NB4 (cell line): ENCODE results near the gene AZGP1.
"Not testable (repeated sequence)": the region's sequence is repeated elsewhere in the genome, so short reads cannot be mapped to it uniquely, and the experiment has no call there.

ENCODE experiments used
- DNase-seq: peaks from one replicate; pipeline ENCODE4 v3.0.0; 2010; ENCODE audit warnings: low read depth
- H3K4me3 ChIP-seq: one replicate; pipeline ENCODE4 v1.5.1; 2011; ENCODE audit warnings: mild to moderate bottlenecking, low read depth, low read length, moderate library complexity
- CTCF ChIP-seq: IDR thresholded peaks from one replicate; pipeline ENCODE4 v1.5.1; 2012; ENCODE audit warnings: low read depth, low read length
- MYC ChIP-seq: IDR thresholded peaks from 2 replicates; pipeline ENCODE4 v1.6.1; 2011; ENCODE audit warnings: low read depth, low read length
- POLR2A ChIP-seq: IDR thresholded peaks from 2 replicates; pipeline ENCODE4 v1.6.1; 2011; ENCODE audit warnings: mild to moderate bottlenecking; ENCODE audit not compliant: insufficient read length; ENCODE audit errors: extremely low read depth
- TF ChIP-seq, protein P1 (sequence below): IDR thresholded peaks from 2 replicates; pipeline ENCODE4 v1.6.1; 2011; ENCODE audit warnings: low read depth, low read length

AZGP1 gene

GRCh38 chr7:99976626-99977025, 795 bp upstream of the AZGP1 start:
- TF ChIP-seq POLR2A = no peak
- TF ChIP-seq, protein P1, sequence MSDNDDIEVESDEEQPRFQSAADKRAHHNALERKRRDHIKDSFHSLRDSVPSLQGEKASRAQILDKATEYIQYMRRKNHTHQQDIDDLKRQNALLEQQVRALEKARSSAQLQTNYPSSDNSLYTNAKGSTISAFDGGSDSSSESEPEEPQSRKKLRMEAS = no peak
- no peak for TF ChIP-seq MYC
- no peak for TF ChIP-seq CTCF
- DNase-seq = no peak
- no peak overlapping the region for H3K4me3 ChIP-seq

GRCh38 chr7:99974681-99975080, 1.1 kb downstream of the AZGP1 start:
- H3K4me3 ChIP-seq = no peak overlapping the region

DNA sequence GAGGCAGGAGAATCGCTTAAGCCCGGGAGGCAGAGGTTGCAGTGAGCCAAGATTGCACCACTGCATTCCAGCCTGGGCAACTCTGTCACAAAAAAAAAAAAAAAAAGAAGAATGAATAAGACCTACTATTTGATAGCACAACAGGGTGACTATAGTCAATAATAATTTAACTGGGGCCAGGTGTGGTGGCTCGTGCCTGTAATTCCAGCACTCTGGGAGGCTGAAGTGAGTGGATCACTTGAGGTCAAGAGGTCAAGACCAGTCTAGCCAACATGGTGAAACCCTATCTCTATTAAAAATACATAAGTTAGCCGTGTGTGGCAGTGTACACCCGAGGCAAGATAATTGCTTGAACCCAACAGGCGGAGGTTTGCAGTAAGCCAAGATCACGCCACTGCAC, 2.0 kb downstream of the AZGP1 start:
- DNase-seq, H3K4me3 ChIP-seq: not testable (repeated sequence)

More at GRCh38 chr7:99974681-99975080, 1.1 kb downstream of the AZGP1 start:
- TF ChIP-seq CTCF (no peak), POLR2A (no peak), MYC (no peak)
- TF ChIP-seq, protein P1 = no peak
- DNase-seq = no peak

- TF ChIP-seq, protein P1 = no peak
- no peak for TF ChIP-seq CTCF
- TF ChIP-seq MYC = no peak
- no peak for TF ChIP-seq POLR2A
- no peak for DNase-seq
- H3K4me3 ChIP-seq = no peak overlapping the region
Observed at GRCh38 chr7:99971242-99971641, 4.6 kb downstream of the AZGP1 start.

DNA sequence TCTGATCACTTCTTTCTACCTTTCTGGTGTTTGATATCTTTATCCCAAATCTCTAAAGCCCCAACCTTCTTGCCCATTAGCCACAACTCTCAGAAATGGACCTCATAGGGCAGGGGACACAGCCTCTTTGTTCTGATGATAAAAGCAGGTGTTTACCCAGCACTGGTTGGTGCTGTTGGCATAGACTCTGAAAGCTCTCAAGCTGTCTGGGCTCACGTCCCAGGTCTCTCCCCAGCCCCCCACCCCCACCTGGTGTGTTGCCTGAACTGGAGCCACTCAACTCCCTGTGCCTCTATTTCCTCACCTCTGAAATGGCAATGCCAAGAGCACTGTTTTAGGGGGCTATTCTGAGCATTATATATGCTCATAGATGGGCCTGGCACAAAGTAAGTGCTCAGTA, 6.0 kb downstream of the AZGP1 start:
- H3K4me3 ChIP-seq = not testable (repeated sequence)

GRCh38 chr7:99969298-99969697, 6.5 kb downstream of the AZGP1 start:
- no peak for DNase-seq
- no peak overlapping the region for H3K4me3 ChIP-seq
- TF ChIP-seq POLR2A = no peak
- no peak for TF ChIP-seq CTCF
- TF ChIP-seq, protein P1 = no peak

More for the DNA sequence above, 6.0 kb downstream of the AZGP1 start:
- DNase-seq = not testable (repeated sequence)

GRCh38 chr7:99958564-99959227, 17.1 kb downstream of the AZGP1 start:
- TF ChIP-seq CTCF (no peak), MYC (no peak), POLR2A (no peak)
- TF ChIP-seq, protein P1 = no peak
- no peak for DNase-seq
- H3K4me3 ChIP-seq = no peak overlapping the region
